HG03565 (cell line): ENCODE results near the gene PCSK4.

ENCODE experiments used
- ATAC-seq: cut with Tn5 transposase; IDR thresholded peaks from one replicate; pipeline ENCODE4 v1.9.1; 2021; ENCODE audit warnings: mild to moderate bottlenecking, moderate library complexity; ENCODE audit not compliant: unreplicated experiment

The PCSK4 gene

DNA sequence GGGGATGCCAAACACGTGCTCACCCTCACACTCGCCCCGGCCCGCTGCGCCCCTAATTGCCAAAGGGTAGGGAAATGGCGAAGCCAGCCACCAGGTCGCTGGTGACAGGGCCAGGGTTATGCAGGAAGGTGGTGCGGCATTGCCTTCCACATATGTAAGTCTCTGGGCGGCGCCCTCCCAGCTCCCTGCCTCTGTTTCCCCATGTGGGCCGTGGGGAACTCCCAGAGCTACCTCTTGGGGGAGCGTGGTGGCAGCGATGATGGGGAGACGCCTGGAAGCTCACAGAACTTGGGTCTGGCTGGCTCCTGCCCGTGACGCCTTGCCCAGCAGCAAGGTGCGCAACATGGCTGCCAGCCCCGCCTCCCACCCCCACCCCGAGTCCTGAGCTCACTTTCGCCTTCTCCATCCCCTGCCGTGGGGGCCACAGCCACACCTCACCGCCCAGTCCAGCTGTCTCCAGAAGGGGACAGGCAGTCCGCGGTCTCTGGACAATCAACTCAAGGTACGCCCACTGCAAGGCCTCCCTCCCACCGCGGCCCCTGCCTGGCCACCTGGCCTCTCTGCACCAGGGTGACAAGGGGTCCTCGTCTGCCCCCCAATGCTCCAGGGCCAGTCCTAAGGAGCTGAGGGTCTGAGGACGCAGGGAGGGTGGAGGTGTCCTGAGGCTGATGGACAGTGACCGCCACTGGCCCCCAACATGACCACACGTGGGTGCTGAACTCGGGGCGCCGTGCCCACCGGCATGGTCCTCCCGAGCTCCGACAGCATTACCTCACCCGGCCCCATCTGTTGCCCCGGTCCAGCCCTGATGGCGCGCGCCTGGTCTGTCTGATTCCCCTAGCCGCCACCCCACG lies 17.7 kb downstream of the PCSK4 start:
- ATAC-seq, result no peak

DNA sequence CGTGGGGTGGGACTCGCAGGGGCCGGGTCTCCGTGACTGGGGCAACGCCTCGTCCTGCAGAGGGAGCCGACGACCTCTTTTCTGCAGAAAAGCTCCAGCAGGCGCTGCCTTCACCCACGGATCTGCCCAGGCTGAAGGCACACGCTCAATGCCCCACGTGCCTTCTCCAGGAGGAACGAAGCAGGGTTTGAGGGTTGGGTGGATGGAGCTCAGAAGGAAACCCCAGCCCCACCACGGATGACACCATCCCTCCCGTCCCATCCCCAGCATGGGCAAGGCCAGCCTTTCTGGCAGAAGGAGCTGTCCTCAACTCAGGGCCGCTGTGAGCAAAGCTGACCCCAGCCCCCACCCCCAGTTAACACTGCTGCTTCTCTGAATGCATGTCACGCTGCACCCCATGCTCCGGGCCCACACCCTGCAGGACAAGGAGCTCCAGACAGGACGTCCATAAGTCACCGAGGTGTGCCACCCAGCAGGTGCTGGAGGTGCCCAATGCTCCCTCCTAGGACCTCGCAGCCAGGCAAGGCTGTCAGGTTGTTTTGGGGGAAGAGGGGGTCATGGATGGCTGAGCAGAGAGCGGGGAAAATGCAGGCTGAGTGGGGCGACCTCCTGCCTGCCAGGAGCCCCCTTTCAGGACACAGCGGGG lies 18.5 kb downstream of the PCSK4 start:
- no peak for ATAC-seq

DNA sequence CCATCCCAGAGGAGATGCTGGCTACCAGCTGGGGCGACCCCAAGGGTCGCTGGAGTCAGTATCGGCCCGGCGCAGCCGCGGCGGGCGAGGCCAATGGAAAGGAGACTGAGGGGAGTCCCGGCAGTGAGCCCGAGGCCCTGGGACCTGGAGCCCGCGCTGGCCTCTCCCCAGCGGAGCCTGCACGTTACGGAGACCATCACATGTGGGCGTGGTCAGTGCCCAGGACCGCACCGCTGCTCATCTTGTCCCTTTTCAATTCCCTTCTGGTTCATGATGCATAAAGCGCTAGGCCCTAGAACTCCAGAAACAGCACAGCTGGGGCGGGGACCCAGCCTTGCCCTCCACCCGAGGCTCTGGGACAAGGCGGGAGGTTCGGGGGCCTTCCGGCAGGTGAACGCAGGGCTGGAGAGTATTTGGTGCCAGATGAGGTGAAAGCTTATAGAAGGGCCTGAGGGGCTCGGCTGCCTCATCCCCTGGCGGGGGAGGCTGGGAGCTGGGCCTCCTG lies 19.1 kb downstream of the PCSK4 start:
- no peak for ATAC-seq

DNA sequence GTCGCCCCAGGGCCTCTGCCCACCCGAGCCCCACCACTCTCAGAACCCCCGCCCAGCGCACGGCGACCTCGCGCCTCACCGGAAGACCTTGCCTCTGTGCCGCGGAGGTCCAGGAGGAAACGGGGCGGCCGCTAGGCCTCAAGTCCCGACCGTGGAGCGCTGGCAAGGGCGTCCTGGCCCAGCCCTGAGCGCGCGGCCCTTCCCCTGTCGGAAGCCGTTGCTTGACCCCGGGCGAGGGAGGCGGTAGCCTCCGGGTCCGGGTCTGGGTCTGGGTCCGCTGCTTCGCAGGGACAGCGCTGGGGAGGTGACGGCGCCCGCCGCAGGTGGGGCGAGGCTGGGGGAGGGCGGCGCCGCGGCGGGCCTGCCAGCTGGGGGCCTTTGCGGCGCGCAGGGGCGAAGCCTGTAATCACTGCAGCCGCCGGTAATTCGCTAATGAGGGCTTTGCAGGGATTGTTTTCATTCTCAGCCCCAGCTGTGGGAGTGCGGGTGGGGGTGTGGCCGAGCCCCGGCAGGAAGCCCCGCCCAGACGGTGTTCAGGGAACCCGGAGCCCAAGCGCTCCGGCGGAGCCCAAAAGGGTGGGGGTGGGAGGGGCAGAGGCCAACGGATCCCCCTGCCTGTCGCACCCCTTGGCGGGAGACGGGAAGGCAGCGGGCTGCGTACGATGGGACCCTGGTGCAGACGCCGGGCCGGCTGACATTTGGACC lies 19.7 kb downstream of the PCSK4 start:
- ATAC-seq, result no peak

DNA sequence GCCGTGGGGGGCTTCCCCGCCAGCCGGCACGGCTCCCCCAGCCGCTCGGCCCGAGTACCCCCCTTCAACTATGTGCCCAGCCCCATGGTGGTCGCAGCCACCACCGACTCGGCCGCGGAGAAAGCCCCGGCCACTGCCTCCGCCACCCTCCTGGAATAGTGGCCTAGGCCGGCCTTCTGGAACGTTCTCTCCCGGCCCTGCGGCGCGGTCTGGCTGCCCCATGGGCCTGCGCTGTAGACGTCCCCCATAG lies 20.2 kb downstream of the PCSK4 start:
- ATAC-seq, result no peak

DNA sequence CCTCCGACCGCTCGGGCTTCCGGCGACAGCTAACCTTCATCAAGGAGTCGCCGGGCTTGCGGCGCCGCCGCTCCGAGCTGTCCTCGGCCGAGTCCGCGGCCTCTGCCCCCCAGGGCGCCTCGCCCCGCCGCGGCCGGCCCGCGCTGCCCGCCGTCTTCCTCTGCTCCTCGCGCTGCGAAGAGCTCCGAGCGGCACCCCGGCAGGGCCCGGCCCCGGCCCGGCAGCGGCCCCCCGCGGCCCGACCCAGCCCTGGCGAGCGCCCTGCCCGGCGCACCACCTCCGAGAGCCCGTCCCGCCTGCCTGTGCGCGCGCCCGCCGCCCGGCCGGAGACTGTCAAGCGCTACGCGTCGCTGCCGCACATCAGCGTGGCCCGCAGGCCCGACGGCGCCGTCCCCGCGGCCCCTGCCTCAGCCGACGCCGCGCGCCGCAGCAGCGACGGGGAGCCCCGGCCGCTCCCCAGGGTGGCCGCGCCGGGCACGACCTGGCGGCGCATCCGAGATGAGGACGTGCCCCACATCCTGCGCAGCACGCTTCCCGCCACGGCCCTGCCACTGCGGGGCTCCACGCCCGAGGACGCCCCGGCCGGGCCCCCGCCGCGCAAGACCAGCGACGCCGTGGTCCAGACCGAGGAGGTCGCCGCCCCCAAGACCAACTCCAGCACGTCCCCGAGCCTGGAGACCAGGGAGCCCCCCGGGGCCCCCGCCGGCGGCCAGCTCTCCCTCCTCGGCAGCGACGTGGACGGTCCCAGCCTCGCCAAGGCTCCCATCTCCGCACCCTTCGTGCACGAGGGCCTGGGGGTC lies 20.7 kb downstream of the PCSK4 start:
- ATAC-seq, result no peak

DNA sequence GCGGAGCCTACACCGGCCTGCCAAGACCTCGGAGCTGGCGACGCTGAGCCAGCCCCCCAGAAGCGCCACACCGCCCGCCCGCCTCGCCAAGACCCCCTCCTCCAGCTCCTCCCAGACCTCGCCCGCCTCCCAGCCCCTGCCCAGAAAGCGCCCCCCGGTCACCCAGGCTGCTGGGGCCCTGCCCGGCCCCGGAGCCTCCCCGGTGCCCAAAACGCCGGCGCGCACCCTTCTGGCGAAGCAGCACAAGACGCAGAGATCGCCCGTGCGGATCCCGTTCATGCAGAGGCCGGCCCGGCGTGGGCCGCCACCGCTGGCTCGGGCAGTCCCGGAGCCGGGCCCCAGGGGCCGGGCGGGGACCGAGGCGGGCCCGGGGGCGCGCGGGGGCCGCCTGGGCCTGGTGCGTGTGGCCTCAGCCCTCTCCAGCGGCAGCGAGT lies 21.3 kb downstream of the PCSK4 start:
- no peak for ATAC-seq

DNA sequence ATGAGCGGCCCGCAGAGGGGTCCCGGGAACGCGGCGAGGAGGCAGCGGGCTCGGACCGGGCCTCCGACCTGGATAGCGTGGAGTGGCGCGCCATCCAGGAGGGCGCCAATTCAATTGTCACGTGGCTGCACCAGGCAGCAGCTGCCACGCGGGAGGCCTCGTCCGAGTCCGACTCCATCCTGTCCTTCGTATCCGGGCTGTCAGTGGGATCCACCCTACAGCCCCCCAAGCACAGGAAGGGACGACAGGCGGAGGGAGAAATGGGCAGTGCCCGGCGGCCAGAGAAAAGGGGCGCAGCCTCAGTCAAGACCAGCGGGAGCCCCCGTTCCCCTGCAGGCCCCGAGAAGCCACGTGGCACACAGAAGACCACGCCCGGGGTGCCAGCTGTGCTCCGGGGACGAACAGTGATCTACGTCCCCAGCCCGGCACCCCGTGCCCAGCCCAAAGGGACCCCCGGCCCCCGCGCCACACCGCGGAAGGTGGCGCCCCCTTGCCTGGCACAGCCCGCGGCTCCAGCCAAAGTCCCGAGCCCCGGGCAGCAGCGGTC lies 21.8 kb downstream of the PCSK4 start:
- no peak for ATAC-seq

DNA sequence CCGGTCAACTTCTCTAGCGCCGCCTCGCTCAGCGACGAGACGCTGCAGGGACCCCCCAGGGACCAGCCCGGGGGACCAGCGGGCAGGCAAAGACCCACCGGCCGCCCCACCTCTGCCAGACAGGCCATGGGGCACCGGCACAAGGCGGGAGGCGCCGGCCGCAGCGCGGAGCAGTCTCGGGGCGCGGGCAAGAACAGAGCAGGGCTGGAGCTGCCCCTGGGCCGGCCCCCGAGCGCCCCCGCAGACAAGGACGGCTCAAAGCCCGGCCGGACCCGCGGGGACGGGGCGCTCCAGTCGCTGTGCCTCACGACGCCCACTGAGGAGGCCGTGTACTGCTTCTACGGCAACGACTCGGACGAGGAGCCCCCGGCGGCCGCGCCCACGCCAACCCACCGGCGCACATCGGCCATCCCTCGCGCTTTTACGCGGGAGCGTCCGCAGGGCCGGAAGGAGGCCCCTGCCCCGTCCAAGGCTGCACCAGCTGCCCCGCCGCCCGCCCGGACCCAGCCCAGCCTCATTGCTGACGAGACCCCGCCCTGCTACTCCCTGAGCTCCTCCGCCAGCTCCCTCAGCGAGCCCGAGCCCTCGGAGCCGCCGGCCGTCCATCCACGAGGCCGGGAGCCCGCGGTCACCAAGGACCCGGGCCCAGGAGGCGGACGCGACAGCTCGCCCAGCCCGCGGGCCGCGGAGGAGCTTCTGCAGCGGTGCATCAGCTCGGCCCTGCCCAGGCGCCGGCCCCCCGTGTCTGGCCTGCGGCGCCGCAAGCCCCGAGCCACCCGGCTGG lies 22.5 kb downstream of the PCSK4 start:
- ATAC-seq, result no peak

DNA sequence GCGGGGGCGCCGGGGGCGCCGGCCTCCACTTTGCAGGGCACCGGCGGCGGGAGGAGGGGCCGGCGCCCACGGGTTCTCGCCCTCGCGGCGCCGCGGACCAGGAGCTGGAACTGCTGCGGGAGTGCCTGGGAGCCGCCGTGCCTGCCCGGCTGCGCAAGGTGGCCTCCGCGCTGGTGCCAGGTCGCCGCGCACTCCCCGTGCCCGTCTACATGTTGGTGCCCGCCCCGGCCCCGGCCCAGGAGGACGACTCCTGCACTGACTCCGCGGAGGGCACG lies 23.0 kb downstream of the PCSK4 start:
- ATAC-seq, result no peak

DNA sequence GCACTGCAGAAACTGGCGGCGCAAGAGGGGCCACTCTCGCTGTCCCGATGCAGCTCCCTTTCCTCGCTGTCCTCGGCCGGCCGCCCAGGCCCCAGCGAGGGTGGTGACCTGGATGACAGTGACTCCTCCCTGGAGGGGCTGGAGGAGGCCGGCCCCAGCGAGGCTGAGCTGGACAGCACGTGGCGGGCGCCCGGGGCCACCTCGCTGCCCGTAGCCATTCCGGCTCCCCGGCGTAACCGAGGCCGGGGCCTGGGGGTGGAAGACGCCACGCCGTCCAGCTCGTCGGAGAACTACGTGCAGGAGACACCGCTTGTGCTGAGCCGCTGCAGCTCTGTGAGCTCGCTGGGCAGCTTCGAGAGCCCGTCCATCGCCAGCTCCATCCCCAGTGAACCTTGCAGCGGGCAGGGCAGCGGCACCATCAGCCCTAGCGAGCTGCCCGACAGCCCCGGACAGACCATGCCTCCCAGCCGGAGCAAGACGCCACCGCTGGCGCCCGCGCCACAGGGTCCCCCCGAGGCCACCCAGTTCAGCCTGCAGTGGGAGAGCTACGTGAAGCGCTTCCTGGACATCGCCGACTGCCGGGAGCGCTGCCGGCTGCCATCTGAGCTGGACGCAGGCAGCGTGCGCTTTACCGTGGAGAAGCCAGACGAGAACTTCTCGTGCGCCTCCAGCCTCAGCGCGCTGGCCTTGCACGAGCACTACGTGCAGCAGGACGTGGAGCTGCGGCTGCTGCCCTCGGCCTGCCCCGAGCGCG lies 23.5 kb downstream of the PCSK4 start:
- ATAC-seq, result no peak

DNA sequence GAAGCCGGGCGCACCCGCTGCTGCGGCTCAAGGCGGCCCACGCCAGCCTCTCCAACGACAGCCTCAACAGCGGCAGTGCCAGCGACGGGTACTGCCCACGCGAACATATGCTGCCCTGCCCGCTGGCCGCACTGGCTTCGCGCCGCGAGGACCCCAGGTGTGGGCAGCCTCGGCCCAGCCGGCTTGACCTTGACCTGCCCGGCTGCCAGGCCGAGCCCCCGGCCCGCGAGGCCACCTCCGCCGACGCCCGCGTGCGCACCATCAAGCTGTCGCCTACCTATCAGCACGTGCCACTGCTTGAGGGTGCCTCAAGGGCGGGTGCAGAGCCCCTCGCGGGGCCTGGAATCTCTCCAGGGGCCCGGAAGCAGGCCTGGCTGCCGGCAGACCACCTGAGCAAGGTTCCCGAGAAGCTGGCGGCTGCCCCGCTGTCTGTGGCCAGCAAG lies 24.1 kb downstream of the PCSK4 start:
- ATAC-seq, result no peak

DNA sequence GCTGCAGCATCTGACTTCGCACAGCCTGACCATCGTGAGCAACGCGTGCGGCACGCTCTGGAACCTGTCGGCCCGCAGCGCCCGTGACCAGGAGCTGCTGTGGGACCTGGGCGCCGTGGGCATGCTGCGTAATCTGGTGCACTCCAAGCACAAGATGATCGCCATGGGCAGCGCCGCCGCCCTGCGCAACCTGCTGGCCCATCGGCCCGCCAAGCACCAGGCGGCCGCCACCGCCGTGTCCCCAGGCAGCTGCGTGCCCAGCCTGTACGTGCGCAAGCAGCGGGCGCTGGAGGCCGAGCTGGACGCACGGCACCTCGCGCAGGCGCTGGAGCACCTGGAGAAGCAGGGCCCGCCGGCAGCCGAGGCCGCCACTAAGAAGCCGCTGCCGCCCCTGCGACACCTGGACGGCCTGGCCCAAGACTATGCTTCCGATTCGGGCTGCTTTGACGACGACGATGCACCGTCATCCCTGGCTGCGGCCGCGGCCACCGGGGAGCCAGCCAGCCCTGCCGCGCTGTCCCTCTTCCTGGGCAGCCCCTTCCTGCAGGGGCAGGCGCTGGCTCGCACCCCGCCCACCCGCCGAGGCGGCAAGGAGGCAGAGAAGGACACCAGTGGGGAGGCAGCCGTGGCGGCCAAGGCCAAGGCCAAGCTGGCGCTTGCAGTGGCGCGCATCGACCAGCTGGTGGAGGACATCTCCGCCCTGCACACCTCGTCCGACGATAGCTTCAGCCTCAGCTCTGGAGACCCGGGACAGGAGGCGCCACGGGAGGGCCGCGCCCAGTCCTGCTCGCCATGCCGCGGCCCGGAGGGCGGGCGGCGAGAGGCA lies 24.7 kb downstream of the PCSK4 start:
- ATAC-seq, result no peak

DNA sequence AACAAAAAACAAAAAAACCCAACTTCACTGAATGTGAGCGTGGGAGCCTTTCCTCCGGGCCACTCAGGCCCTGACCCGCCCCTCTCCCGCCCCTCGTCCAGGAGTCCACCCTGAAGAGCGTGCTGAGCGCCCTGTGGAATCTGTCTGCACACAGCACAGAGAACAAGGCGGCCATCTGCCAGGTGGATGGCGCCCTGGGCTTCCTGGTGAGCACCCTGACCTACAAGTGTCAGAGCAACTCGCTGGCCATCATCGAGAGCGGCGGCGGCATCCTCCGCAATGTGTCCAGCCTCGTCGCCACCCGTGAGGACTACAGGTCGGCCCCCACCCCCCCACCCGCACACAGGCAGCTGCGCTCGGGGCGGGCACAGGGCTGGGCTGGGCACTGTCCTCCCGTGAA lies 28.3 kb downstream of the PCSK4 start:
- no peak for ATAC-seq

DNA sequence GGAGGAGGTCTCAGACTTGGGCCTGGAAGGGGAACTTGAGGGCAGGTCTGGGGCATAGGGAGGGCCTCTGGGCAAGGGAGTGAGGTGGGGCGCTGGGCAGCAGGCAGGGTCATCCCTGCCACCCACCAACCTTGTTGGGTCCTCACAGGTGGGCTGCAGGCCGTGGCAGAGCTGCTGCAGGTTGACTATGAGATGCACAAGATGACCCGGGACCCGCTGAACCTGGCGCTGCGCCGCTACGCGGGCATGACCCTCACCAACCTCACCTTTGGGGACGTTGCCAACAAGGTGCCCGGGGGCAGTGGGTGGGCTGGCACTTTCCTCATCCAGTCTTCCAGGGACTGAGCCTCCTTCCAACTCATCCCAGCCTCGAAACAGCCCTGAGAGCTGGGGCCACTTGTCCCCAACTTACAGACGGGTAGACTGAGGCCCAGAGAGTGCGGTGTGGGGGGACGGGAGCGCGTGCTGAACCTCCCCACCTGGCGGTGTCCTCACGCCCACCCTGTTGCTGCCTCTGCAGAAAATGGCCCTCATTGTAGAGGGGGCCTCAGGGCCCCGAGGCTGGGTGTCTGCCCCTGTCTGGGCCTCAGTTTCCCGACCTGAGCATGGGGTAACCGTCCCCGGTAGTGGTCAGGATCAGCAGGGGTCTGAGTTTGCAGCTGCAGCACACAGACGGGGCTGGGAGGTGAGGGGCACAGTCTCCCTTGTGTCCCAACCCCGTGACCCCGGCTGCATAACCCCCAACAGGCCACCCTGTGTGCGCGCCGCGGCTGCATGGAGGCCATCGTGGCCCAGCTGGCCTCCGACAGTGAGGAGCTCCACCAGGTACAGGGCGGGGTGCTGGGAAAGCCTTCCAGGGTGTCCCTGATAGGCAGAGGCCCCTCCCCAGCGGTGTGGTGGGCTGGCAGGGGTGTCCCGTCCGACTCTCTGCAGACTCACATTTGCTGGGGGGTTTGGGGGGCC lies 29.8 kb downstream of the PCSK4 start:
- no peak for ATAC-seq

DNA sequence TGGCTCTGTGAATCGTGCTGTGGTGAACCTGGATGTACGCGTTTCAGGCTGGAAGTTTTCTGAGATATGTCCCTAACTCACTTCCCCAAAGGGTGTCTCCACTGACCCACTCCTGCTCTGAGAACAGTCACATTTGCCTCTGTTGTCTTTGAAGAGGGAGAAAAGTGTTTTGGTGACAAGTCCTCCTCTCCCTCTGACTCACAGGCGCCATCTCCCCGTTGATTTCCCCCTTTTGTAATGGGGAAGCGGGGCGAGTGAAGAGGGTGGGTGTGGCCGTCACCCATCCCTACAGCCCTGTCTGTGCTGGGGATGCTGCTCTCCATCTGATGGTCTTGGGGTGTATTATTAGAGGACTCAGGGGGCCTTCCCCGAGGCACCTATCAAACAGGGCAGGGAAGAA lies 30.7 kb downstream of the PCSK4 start:
- no peak for ATAC-seq

DNA sequence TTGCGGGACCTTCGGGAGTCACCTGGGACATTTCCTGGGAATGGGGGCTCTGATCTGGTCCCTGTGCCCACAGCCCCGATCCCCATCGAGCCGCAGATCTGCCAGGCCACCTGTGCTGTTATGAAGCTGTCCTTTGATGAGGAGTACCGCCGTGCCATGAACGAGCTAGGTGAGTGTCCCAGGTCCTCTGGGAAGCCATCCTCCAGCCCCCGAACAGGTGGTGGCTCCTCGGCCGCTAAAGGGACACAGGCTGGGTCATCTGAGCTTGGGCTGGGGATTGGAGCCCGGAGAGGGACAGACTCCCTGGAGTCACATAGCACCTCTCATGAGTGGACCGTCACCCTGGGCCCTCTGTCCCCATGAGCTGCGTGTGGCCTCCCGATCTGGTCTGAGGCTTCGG lies 32.3 kb downstream of the PCSK4 start:
- no peak for ATAC-seq
